Measurements from ENCODE around the gene CMTM1. TPM values are rescaled to one million over a fixed set of nuclear protein-coding genes. Genes with fewer than 3 reads are reported as not detected.

Gene CMTM1
- total and polyA plus RNA-seq, 2 donors (not counting 3 experiments of a cell fraction or from before 2014, with no cell fraction given) = 3.0 to 12.3 TPM

- FAIRE-seq = no peak
- no TSS peak for BruUV-seq (replicated peaks)
- CTCF ChIA-PET = interaction anchor here (0.9 to 2.6 kb wide), 9 partner anchors 9 to 60 kb away, joined by 3 to 7 read pairs (median 3); no protein-coding TSS in a partner anchor
These were observed 18.2 kb upstream of the CMTM1 start for GRCh38 chr16:66548068-66548467.

More at GRCh38 chr16:66548068-66548467, 18.2 kb upstream of the CMTM1 start:
- Histone ChIP-seq H3K4me3 (replicated peaks in 1 of 3; ENCODE audit: insufficient read depth in 1 of 3, low read depth in 1 of 3, low read length in 3 of 3) (no peak overlapping the region), H2AFZ (ENCODE audit: low read depth, low read length) (no peak overlapping the region), H3K36me3 (ENCODE audit: control insufficient read depth in 2 of 2, extremely low read depth in 1 of 2, insufficient read depth in 2 of 2, low read length in 2 of 2) (no peaks in the 10 kb centered on the region), H4K20me1 (replicated peaks; ENCODE audit: control insufficient read depth, extremely low read depth, insufficient read depth, low read length) (no peaks in the 10 kb centered on the region), H3K9me3 (replicated peaks; ENCODE audit: control insufficient read depth, insufficient read depth, low read length) (no peaks in the 10 kb centered on the region), H3K27me3 (ENCODE audit: control insufficient read depth in 2 of 2, insufficient read depth in 2 of 2, low read length in 2 of 2) (no peaks in the 10 kb centered on the region), H3K4me1 (ENCODE audit: control insufficient read depth, extremely low read depth, insufficient read depth, low read length) (peaks cover 22% of the 10 kb centered on the region), H3K9me1 (replicated peaks; ENCODE audit: control insufficient read depth, extremely low read depth, insufficient read depth, low read length) (no peaks in the 10 kb centered on the region), H3K27ac (ENCODE audit: insufficient read depth, low read depth, low read length) (no peak overlapping the region), H3K79me2 (ENCODE audit: control insufficient read depth, insufficient read depth, low read length) (peaks cover 5% of the 10 kb centered on the region), H3K9ac (replicated peaks; ENCODE audit: extremely low read depth, insufficient read depth, low read length) (no peak overlapping the region), H3K4me2 (ENCODE audit: insufficient read depth, low read length) (no peak overlapping the region)
- dilution Hi-C loops (cut with MboI; ENCODE audit: extremely low pct_ligation_motif_present, low sequenced_read_pairs) = no loop called here
- POLR2A ChIA-PET = interaction anchor here (0.6 kb wide), 1 partner anchor 206 kb away, joined by 3 read pairs; no protein-coding TSS in a partner anchor
- no peak for DNase-seq (ENCODE audit: low read depth, low spot score)
- no peak for TF ChIP-seq POLR2A (IDR thresholded peaks at IDR 0.05; ENCODE audit: low read depth, low read length)
- TF ChIP-seq CTCF (IDR thresholded peaks at IDR 0.05; ENCODE audit: extremely low read depth in 1 of 2, insufficient read depth in 1 of 2, low read depth in 1 of 2, low read length in 2 of 2) = no peak
- no peak for TF ChIP-seq EZH2 (IDR thresholded peaks at IDR 0.05; ENCODE audit: borderline replicate concordance, low read depth, low read length, severe bottlenecking)
- no peak for TF ChIP-seq JUN (IDR thresholded peaks at IDR 0.05; ENCODE audit: borderline replicate concordance, insufficient read depth, insufficient read length, low read depth)
- TF ChIP-seq, protein P1, sequence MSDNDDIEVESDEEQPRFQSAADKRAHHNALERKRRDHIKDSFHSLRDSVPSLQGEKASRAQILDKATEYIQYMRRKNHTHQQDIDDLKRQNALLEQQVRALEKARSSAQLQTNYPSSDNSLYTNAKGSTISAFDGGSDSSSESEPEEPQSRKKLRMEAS (IDR thresholded peaks at IDR 0.05; ENCODE audit: insufficient read depth, insufficient read length) = no peak
- no peak for TF ChIP-seq GATA2 (IDR thresholded peaks at IDR 0.05; ENCODE audit: insufficient read depth, insufficient read length, low read depth, low read length)
- TF ChIP-seq POLR2AphosphoS5 (IDR thresholded peaks at IDR 0.05; ENCODE audit: insufficient read depth, low read depth, low read length) = no peak
- TF ChIP-seq MYC (IDR thresholded peaks at IDR 0.05; ENCODE audit: low read depth, low read length) = no peak
- TF ChIP-seq FOS (IDR thresholded peaks at IDR 0.05; ENCODE audit: borderline replicate concordance, insufficient read depth, low read length) = no peak
- intact Hi-C loops (cut with micrococcal nuclease) = no loop called here

All from endothelial cell of umbilical vein (primary cell).